Right cardiac atrium (tissue), 5 donors: Measurements from ENCODE around the gene CDK17. TPM values are rescaled to one million over a fixed set of nuclear protein-coding genes. Genes with fewer than 3 reads are reported as not detected.
"Not testable (repeated sequence)": the region's sequence is repeated elsewhere in the genome, so short reads cannot be mapped to it uniquely, and the experiment has no call there.

Experiments used
- ATAC-seq, 2 donors: fragments of 200-7000 bp; cut with Tn5 transposase; one replicate each; pipeline versions ENCODE4 v1.8.0 to v1.9.1; 2020; ENCODE audit warnings: moderate library complexity in 2 of 2, mild to moderate bottlenecking in 1 of 2
- DNase-seq, 3 donors: peaks; one replicate each; pipeline ENCODE4 v3.0.0-alpha.2; 2020
- H3K27ac ChIP-seq: one replicate; pipeline ENCODE4 v1.5.1; 2013; ENCODE audit warnings: mild to moderate bottlenecking, low read length, control low read depth, moderate library complexity
- H3K27me3 ChIP-seq: one replicate; pipeline ENCODE4 v1.6.1; 2013; ENCODE audit not compliant: control insufficient read depth, insufficient read depth
- H3K4me1 ChIP-seq: one replicate; pipeline ENCODE4 v1.6.1; 2013; ENCODE audit warnings: low read length; ENCODE audit not compliant: control insufficient read depth, insufficient read depth
- H3K4me3 ChIP-seq: one replicate; pipeline ENCODE4 v1.5.1; 2013; ENCODE audit warnings: low read length, control low read depth
- H3K9me3 ChIP-seq: one replicate; pipeline ENCODE4 v1.6.1; 2013; ENCODE audit warnings: low read length; ENCODE audit not compliant: control insufficient read depth
- WGBS: extraction: QIAGEN DNeasy Blood & Tissue Kit; methylation state at CpG from one replicate; pipeline ENCODE4 v1.1.7; 2013; 5-methylcytosine and 5-hydroxymethylcytosine counted together
- intact Hi-C, 4 donors: fragments of 100-400 bp; cut with DNase I; formaldehyde crosslinking; loops; one replicate each; pipeline versions ENCODE4 v1.11.0 to v1.14.0; 2022 to 2023
- polyA plus RNA-seq: library from polyadenylated mRNA; stranded (reverse); fragments of 200-250 nt; gene quantifications from one replicate; pipeline ENCODE4 v1.2.3, GENCODE V29; 2013
- total RNA-seq, 4 donors: library from RNA; stranded (reverse); fragmentation: NEBNext Ultra II Directional; extraction: Animal tissue kit (Norgen Biotek cat#: 25700); gene quantifications; one replicate each; pipeline ENCODE4 v1.2.1, GENCODE V29; 2021
- donor health status: healthy with polysubstance abuse.
- donor health status: DM: no; HTN: yes; CAD: no.
- donor health status: DM: no; HTN: no; CAD: no.
- donor health status: DM: no; HTN: yes; CAD: no; lungs with severe emphysema.
- donor health status: DM: yes; HTN: yes; CAD: no.

The CDK17 gene
- total and polyA plus RNA-seq, 5 donors, result 10.3 to 30.4 (median 20.0) TPM

DNA sequence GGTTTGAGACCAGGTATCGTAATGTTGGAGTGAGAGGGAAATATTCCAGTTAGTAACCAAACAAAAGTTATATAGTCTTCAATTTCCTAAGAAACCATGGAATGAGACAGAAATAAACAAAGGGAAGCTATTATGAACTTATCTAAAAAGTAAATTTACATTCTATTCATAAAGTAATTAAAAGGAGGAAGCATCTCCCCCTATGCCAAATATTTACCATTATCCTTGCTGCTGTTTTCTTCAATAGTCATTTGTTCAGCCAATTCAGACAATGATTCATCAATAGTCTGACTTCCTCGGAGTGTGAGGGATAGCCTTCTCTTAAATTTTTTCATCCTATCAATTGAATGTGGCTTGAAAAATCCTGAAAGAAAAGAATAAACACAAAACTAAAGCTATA lies 65.7 kb downstream of the CDK17 start:
- peaks cover 8% of the 10 kb centered on the region for H3K4me1 ChIP-seq
- no peak overlapping the region for H3K4me3 ChIP-seq
- intact Hi-C loops, result no loop called here
- no peaks in the 10 kb centered on the region for H3K27me3 ChIP-seq
- no peak overlapping the region for H3K27ac ChIP-seq
- no peak for DNase-seq
- WGBS, result 78% methylated on average over 2 of the region's 2 CpGs
- no peaks in the 10 kb centered on the region for H3K9me3 ChIP-seq
- no peak for ATAC-seq

DNA sequence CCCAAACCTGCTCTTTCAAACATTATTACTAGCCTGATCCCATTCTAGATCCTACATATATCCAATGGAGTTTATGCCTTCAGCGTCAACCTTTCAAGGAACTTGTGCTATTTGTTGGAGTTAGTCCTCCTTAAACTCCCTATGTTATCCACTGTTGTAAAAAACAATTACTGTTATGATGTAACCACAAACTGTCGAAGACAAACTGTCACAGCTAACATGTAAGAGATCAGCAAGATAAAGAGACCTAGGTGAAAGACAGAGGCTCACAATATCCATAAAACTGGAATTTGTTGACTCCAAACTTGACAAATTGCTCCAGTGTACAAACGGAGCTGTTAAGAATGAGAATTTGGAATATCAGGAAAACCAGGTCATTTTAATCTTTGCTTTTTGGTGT lies 70.7 kb downstream of the CDK17 start:
- H3K4me3 ChIP-seq, result no peak overlapping the region
- H3K27ac ChIP-seq, result no peak overlapping the region
- no peak for ATAC-seq
- DNase-seq, result no peak
- 83% methylated on average over 3 of the region's 3 CpGs for WGBS
- peaks cover 4% of the 10 kb centered on the region for H3K4me1 ChIP-seq
- no peaks in the 10 kb centered on the region for H3K9me3 ChIP-seq
- H3K27me3 ChIP-seq, result no peaks in the 10 kb centered on the region
- intact Hi-C loops, result no loop called here

GRCh38 chr12:96329018-96329417 lies 71.2 kb downstream of the CDK17 start:
- no peak overlapping the region for H3K27ac ChIP-seq
- no peak overlapping the region for H3K4me3 ChIP-seq
- intact Hi-C loops, result no loop called here
- 94% methylated on average over 2 of the region's 2 CpGs for WGBS
- DNase-seq (no peak), ATAC-seq (no peak)
- H3K27me3 ChIP-seq, result no peaks in the 10 kb centered on the region
- no peaks in the 10 kb centered on the region for H3K9me3 ChIP-seq
- peaks cover 5% of the 10 kb centered on the region for H3K4me1 ChIP-seq

DNA sequence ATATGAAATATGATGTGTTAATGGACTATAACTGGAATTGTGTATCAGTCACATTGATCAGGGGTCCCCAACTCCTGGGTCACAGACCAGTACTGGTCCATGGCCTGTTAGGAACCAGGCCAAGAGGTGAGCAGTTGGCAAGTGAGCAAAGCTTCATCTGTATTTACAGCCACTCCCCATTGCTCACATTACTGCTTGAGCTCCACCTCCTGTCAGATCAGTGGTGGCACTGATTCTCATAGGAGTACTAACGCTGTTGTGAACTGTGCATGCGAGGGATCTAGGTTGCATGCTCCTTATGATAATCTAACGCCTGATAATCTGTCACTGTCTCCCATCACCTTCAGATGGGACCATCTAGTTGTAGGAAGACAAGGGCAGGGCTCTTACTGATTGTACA lies 72.3 kb downstream of the CDK17 start:
- intact Hi-C loops, result no loop called here
- Histone ChIP-seq H3K27me3 (no peaks in the 10 kb centered on the region), H3K27ac (no peak overlapping the region), H3K4me1 (peaks cover 5% of the 10 kb centered on the region), H3K4me3 (no peak overlapping the region), H3K9me3 (no peaks in the 10 kb centered on the region)
- 74% methylated on average over 3 of the region's 3 CpGs for WGBS
- ATAC-seq, result no peak
- no peak for DNase-seq

DNA sequence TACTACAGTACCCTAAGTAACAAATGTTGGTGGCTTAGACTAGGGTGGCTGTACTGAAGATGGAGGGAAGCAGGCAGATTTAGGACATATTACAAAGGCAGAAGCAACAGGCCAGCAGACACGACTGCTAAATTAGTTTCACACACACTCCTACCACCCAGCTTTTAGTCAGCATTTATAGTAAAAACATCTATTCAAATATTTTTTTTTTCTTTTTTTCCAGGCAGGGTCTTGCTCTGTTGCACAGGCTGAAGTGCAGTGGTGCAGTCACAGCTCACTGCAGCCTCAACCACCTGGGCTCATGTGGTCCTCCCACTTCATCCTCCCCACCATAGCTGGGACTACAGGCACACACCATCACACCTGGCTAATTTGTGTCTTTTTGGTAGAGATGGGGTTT lies 72.9 kb downstream of the CDK17 start:
- H3K4me1 ChIP-seq, result peaks cover 5% of the 10 kb centered on the region
- intact Hi-C loops, result no loop called here
- H3K4me3 ChIP-seq, result no peak overlapping the region
- H3K9me3 ChIP-seq, result no peaks in the 10 kb centered on the region
- DNase-seq (no peak), ATAC-seq (no peak)
- 80% methylated on average over 1 of the region's 1 CpG for WGBS
- H3K27me3 ChIP-seq, result no peaks in the 10 kb centered on the region
- no peak overlapping the region for H3K27ac ChIP-seq

- Histone ChIP-seq H3K27me3 (no peaks in the 10 kb centered on the region), H3K27ac (no peak overlapping the region), H3K4me3 (no peak overlapping the region), H3K4me1 (peaks cover 5% of the 10 kb centered on the region), H3K9me3 (no peaks in the 10 kb centered on the region)
- intact Hi-C loops, result no loop called here
- DNase-seq (no peak), ATAC-seq (no peak)
- WGBS, result 76% methylated on average over 6 of the region's 6 CpGs
Observed at GRCh38 chr12:96326628-96327227, 73.5 kb downstream of the CDK17 start.

GRCh38 chr12:96323906-96324305 lies 76.3 kb downstream of the CDK17 start:
- ATAC-seq, result no peak
- Histone ChIP-seq H3K27me3 (no peaks in the 10 kb centered on the region), H3K9me3 (no peaks in the 10 kb centered on the region), H3K4me3 (no peak overlapping the region), H3K27ac (no peak overlapping the region), H3K4me1 (peaks cover 5% of the 10 kb centered on the region)
- no peak for DNase-seq
- 67% methylated on average over 3 of the region's 3 CpGs for WGBS
- intact Hi-C loops, result no loop called here

- WGBS, result 80% methylated on average over 1 of the region's 1 CpG
- Histone ChIP-seq H3K9me3 (no peaks in the 10 kb centered on the region), H3K27me3 (no peaks in the 10 kb centered on the region), H3K4me3 (no peak overlapping the region), H3K4me1 (peaks cover 3% of the 10 kb centered on the region), H3K27ac (no peak overlapping the region)
- no peak for ATAC-seq
- intact Hi-C loops, result no loop called here
- DNase-seq, result no peak
Observed at GRCh38 chr12:96322720-96323119, 77.5 kb downstream of the CDK17 start.

GRCh38 chr12:96321941-96322340 lies 78.3 kb downstream of the CDK17 start:
- H3K27me3 ChIP-seq, result no peaks in the 10 kb centered on the region
- no peak overlapping the region for H3K27ac ChIP-seq
- ATAC-seq (no peak), DNase-seq (no peak)
- intact Hi-C loops, result no loop called here
- peaks cover 3% of the 10 kb centered on the region for H3K4me1 ChIP-seq
- 85% methylated on average over 6 of the region's 6 CpGs for WGBS
- H3K9me3 ChIP-seq, result no peaks in the 10 kb centered on the region
- H3K4me3 ChIP-seq, result no peak overlapping the region

GRCh38 chr12:96317801-96318200 lies 82.4 kb downstream of the CDK17 start:
- H3K9me3 ChIP-seq, H3K27ac ChIP-seq, H3K27me3 ChIP-seq, intact Hi-C loops, ATAC-seq, DNase-seq, H3K4me3 ChIP-seq, H3K4me1 ChIP-seq: not testable (repeated sequence)
- WGBS, result 83% methylated on average over 2 of the region's 2 CpGs

- H3K27me3 ChIP-seq, intact Hi-C loops, H3K4me1 ChIP-seq, H3K9me3 ChIP-seq, H3K27ac ChIP-seq, DNase-seq, H3K4me3 ChIP-seq: not testable (repeated sequence)
- ATAC-seq, result peak in 1 of 2 donors; percentile 41
- WGBS, result 72% methylated on average over 33 of the region's 33 CpGs
Observed at GRCh38 chr12:96315741-96316481, 84.3 kb downstream of the CDK17 start.
